ENCODE data around the gene SESTD1.

SESTD1 gene

GRCh38 chr2:179260224-179260623, 4.4 kb downstream of the SESTD1 start:
- no peak for DNase-seq (ENCODE audit: low read depth)
- H3K4me3 ChIP-seq (ENCODE audit: low read length): no peak overlapping the region
- no peak for TF ChIP-seq CTCF (conservative IDR thresholded peaks at IDR 0.05; ENCODE audit: low read length)

GRCh38 chr2:179255129-179255528, 9.5 kb downstream of the SESTD1 start:
- no peak overlapping the region for H3K4me3 ChIP-seq (ENCODE audit: low read length)
- DNase-seq (ENCODE audit: low read depth): no peak
- no peak for TF ChIP-seq CTCF (conservative IDR thresholded peaks at IDR 0.05; ENCODE audit: low read length)

GRCh38 chr2:179253226-179253625, 11.4 kb downstream of the SESTD1 start:
- no peak for TF ChIP-seq CTCF (conservative IDR thresholded peaks at IDR 0.05; ENCODE audit: low read length)
- no peak overlapping the region for H3K4me3 ChIP-seq (ENCODE audit: low read length)
- no peak for DNase-seq (ENCODE audit: low read depth)

- no peak for DNase-seq (ENCODE audit: low read depth)
Observed at GRCh38 chr2:179252423-179252822, 12.2 kb downstream of the SESTD1 start.

GRCh38 chr2:179251870-179252269, 12.8 kb downstream of the SESTD1 start:
- DNase-seq (ENCODE audit: low read depth): no peak
- H3K4me3 ChIP-seq (ENCODE audit: low read length): no peak overlapping the region
- TF ChIP-seq CTCF (conservative IDR thresholded peaks at IDR 0.05; ENCODE audit: low read length): no peak

More at GRCh38 chr2:179252423-179252822, 12.2 kb downstream of the SESTD1 start:
- no peak overlapping the region for H3K4me3 ChIP-seq (ENCODE audit: low read length)
- TF ChIP-seq CTCF (conservative IDR thresholded peaks at IDR 0.05; ENCODE audit: low read length): no peak

- no peak for DNase-seq (ENCODE audit: low read depth)
- no peak overlapping the region for H3K4me3 ChIP-seq (ENCODE audit: low read length)
- no peak for TF ChIP-seq CTCF (conservative IDR thresholded peaks at IDR 0.05; ENCODE audit: low read length)
Observed at GRCh38 chr2:179250848-179251504, 13.7 kb downstream of the SESTD1 start.

- DNase-seq (ENCODE audit: low read depth): no peak
- no peak overlapping the region for H3K4me3 ChIP-seq (ENCODE audit: low read length)
- no peak for TF ChIP-seq CTCF (conservative IDR thresholded peaks at IDR 0.05; ENCODE audit: low read length)
Observed at GRCh38 chr2:179250095-179250494, 14.5 kb downstream of the SESTD1 start.

Data from AG10803 (cell line).